Heart left ventricle (tissue), 16 donors: ENCODE results near the gene CCDC187. TPM values are rescaled to one million over a fixed set of nuclear protein-coding genes. Genes with fewer than 3 reads are reported as not detected.

Experiments used
- ATAC-seq, 4 donors: fragments of 200-7000 bp; cut with Tn5 transposase; one replicate each; pipeline ENCODE4 v1.9.1; 2020 to 2022; ENCODE audit warnings: moderate library complexity in 4 of 4, mild to moderate bottlenecking in 3 of 4, moderate number of reproducible peaks in 1 of 4
- DNase-seq, 5 donors: peaks; one replicate each; pipeline ENCODE4 v3.0.0-alpha.2; 2020
- H3K27ac ChIP-seq, 12 donors: fragments of 200-600 bp; sonication (generic) in 4 of 12; one replicate each; pipeline versions ENCODE4 v1.5.0 to v1.8.0; 2016 to 2022; ENCODE audit warnings: mild to moderate bottlenecking in 2 of 12
- H3K27me3 ChIP-seq, 9 donors: fragments of 200-600 bp; sonication (generic) in 2 of 9; one replicate each; pipeline versions ENCODE4 v1.5.1 to v1.8.0; 2016 to 2022; ENCODE audit warnings: mild to moderate bottlenecking in 3 of 9
- H3K36me3 ChIP-seq, 9 donors: fragments of 200-600 bp; sonication (generic) in 2 of 9; one replicate each; pipeline versions ENCODE4 v1.5.0 to v1.8.0; 2018 to 2022; ENCODE audit warnings: mild to moderate bottlenecking in 2 of 9
- H3K4me1 ChIP-seq, 12 donors: fragments of 200-600 bp; sonication (generic) in 4 of 12; one replicate each; pipeline versions ENCODE4 v1.5.0 to v1.8.0; 2016 to 2022; ENCODE audit warnings: mild to moderate bottlenecking in 3 of 12
- H3K4me3 ChIP-seq, 12 donors: fragments of 200-600 bp; sonication (generic) in 4 of 12; one replicate each; pipeline versions ENCODE4 v1.5.0 to v1.8.0; 2017 to 2022; ENCODE audit warnings: mild to moderate bottlenecking in 9 of 12, moderate library complexity in 4 of 12
- H3K9me3 ChIP-seq, 12 donors: fragments of 200-600 bp; sonication (generic) in 4 of 12; one replicate each; pipeline versions ENCODE4 v1.5.0 to v1.8.0; 2016 to 2022; ENCODE audit warnings: mild to moderate bottlenecking in 1 of 12
- POLR2A ChIP-seq, 2 donors: fragments of 450-650 bp; IDR thresholded peaks; one replicate each; pipeline ENCODE4 v1.6.1; 2017; ENCODE audit warnings: antibody characterized with exemption in 2 of 2, mild to moderate bottlenecking in 2 of 2, moderate library complexity in 2 of 2
- WGBS, 4 donors: extraction: QIAGEN DNeasy Blood & Tissue Kit in 2 of 4; methylation state at CpG; one replicate each; pipeline versions ENCODE4 v1.1.5 to v1.1.7; 2013 to 2018; 5-methylcytosine and 5-hydroxymethylcytosine counted together
- intact Hi-C, 10 donors: fragments of 100-400 bp; cut with DNase I; formaldehyde crosslinking; loops; one replicate each; pipeline versions ENCODE4 v1.11.1 to v1.14.2; 2022
- polyA plus RNA-seq, 2 donors: library from polyadenylated mRNA; stranded (reverse); fragments of 200-250 nt; gene quantifications; one replicate each; pipeline ENCODE4 v1.2.3, GENCODE V29; 2013
- total RNA-seq, 9 donors: library from RNA; depleted of rRNA in 2 of 9; stranded (reverse); fragments of >200 nt in 2 of 9; fragmentation: NEBNext Ultra II Directional in 3 of 9; extraction: Animal tissue kit (Norgen Biotek cat#: 25700) in 3 of 9; gene quantifications; one replicate each; pipeline versions ENCODE4 v1.1.0 to v1.2.4, GENCODE V29; 2016 to 2023
- TF ChIP-seq, protein P1 (sequence below), 12 donors: fragments of 200-600 bp; sonication (generic) in 4 of 12; IDR thresholded peaks; one replicate each; pipeline versions ENCODE4 v1.5.0 to v1.8.0; 2018 to 2022; ENCODE audit warnings: antibody characterized with exemption in 12 of 12, mild to moderate bottlenecking in 5 of 12
- donor health status: ischemic (EF 13 %, LVEDD 7.1; RV severe dilation, severe dysfunction).
- donor health status: healthy with polysubstance abuse.
- donor health status: DM: no; HTN: yes; CAD: no.
- donor health status: DM: no; HTN: no; CAD: no.
- donor health status: ischemic (EF 25% LVEDD 6.9; RV normal size, moderate dysfunction).
- donor health status: ischemic (EF 25% LVEDD 5.7; RV mildly dilated, moderate dysfunction).
- donor health status: healthy.
- donor health status: DM: yes; HTN: yes; CAD: no.
- donor health status: ischemic (EF 35%, LVEDD 5.7; RV mildly dilated, moderate dysfunction).
- donor health status: nonischemic (EF 11% LVEDD 7.7; RV severe dilation, severe dysfunction).
- donor health status: DM: yes; HTN: yes; CAD: no.
- donor health status: PGD.
- donor health status: ischemic (EF 29% LVEDD 5.4; RV normal size, mild dysfunction).
- donor health status: nonischemic (EF 23%, LVEDD 6.1; RV moderate dilation, normal function).

The CCDC187 gene
- total and polyA plus RNA-seq, 11 donors = 0.04 TPM; not detected in 10

DNA sequence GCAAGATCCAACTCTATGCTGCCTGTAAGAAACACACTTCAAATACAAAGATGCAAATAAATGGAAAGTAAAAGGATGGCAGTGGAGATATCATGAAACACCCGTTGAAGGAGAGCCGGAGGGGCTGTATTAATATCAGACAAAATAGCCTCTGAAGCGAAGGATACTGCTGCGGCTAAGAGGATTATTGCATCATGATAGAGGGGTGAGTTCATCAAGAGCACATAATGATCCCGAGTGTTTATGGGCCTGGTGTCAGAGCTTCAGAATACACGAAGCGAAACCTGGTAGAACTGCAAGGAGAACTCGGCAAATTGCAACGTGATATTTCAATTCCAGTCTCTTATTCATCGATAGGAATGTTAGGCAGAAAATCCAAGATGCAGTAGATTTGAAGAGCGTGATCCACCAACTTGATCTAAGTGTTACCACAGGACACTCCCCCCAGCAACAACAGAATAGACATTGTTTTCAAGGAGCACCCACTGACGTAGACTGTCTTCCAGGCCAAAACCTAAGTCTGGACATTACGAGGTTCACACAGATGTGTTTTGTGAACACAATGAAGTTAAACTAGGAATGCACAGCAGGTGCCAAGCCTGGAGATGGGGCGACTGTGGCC is 30.5 kb downstream of the CCDC187 start:
- DNase-seq (no peak), ATAC-seq (no peak)
- WGBS, 4 donors = 81 to 85% (median 82%) methylated on average over 14 of the region's 14 CpGs
- no peaks in the 10 kb centered on the region for H3K9me3 ChIP-seq
- no peaks in the 10 kb centered on the region for H3K36me3 ChIP-seq
- intact Hi-C loops = no loop called here
- H3K27ac ChIP-seq = no peak overlapping the region
- H3K27me3 ChIP-seq = peaks cover 0 to 44% (median 9%) of the 10 kb centered on the region in 9 donors
- H3K4me3 ChIP-seq = no peak overlapping the region
- TF ChIP-seq, protein P1, sequence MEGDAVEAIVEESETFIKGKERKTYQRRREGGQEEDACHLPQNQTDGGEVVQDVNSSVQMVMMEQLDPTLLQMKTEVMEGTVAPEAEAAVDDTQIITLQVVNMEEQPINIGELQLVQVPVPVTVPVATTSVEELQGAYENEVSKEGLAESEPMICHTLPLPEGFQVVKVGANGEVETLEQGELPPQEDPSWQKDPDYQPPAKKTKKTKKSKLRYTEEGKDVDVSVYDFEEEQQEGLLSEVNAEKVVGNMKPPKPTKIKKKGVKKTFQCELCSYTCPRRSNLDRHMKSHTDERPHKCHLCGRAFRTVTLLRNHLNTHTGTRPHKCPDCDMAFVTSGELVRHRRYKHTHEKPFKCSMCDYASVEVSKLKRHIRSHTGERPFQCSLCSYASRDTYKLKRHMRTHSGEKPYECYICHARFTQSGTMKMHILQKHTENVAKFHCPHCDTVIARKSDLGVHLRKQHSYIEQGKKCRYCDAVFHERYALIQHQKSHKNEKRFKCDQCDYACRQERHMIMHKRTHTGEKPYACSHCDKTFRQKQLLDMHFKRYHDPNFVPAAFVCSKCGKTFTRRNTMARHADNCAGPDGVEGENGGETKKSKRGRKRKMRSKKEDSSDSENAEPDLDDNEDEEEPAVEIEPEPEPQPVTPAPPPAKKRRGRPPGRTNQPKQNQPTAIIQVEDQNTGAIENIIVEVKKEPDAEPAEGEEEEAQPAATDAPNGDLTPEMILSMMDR (IDR thresholded peaks at IDR 0.05) = no peak
- no peak for TF ChIP-seq POLR2A (IDR thresholded peaks at IDR 0.05)
- H3K4me1 ChIP-seq = no peaks in the 10 kb centered on the region

DNA sequence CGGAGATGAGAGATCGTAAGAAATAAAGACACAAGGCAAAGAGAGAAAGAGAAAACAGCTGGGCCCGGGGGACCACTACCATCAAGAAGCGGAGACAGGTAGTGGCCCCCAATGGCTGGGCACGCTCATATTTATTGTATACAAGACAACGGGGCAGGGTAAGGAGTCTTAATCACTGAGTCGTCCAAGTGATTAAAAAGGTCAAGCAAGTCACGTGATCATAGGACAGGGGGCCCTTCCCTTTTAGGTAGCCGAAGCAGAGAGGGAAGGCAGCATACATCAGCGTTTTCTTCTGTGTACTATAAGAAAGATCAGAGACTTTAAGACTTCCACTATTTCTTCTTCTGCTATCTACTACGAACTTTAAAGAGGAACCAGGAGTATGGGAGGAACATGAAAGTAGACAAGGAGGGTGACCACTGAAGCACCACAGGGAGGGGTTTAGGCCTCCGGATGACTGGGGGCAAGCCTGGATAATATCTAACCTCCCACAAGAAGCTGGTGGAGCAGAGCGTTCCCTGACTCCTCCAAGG is 33.7 kb downstream of the CCDC187 start:
- Histone ChIP-seq H3K9me3 (no peaks in the 10 kb centered on the region), H3K36me3 (no peaks in the 10 kb centered on the region), H3K27me3 (peaks cover 0 to 22% (median under 1%) of the 10 kb centered on the region in 9 donors), H3K4me3 (no peak overlapping the region), H3K27ac (no peak overlapping the region), H3K4me1 (peaks cover 0 to 10% (median 6%) of the 10 kb centered on the region in 12 donors)
- no peak for ATAC-seq
- TF ChIP-seq POLR2A (IDR thresholded peaks at IDR 0.05) = no peak
- TF ChIP-seq, protein P1 (IDR thresholded peaks at IDR 0.05) = no peak
- intact Hi-C loops = no loop called here
- no peak for DNase-seq
- 78 to 83% (median 81%) methylated on average over 13 of the region's 13 CpGs for WGBS, 4 donors

DNA sequence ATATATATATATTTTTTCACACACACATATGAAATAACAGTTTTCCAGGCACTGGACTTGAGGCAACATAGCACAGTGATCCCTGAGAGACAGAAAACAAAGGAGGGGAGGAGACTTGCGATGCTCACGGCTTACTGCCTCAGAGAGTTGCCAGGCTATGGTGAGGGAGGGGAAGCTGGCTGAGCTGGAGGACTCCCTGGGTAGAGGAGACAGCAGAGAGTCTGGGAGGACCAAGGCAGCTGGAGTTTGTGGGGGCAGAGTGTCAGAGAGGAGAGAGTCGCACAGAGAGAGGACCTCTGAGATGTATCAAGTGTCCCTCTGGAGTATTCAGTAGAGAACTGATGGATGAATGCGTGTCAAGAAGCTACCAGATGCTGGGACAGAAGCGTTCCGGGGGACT is 35.2 kb downstream of the CCDC187 start:
- H3K4me3 ChIP-seq = no peak overlapping the region
- intact Hi-C loops = loop anchor here in 2 of 10 donors (5.0 kb wide), 2 partner anchors 96 to 101 kb away; no protein-coding TSS in a partner anchor
- ATAC-seq = peak in 1 of 4 donors; percentile 3
- H3K9me3 ChIP-seq = no peaks in the 10 kb centered on the region
- no peak overlapping the region for H3K27ac ChIP-seq
- H3K36me3 ChIP-seq = no peaks in the 10 kb centered on the region
- DNase-seq = no peak
- 56 to 65% (median 63%) methylated on average over 6 of the region's 6 CpGs for WGBS, 4 donors
- TF ChIP-seq, protein P1 (IDR thresholded peaks at IDR 0.05) = no peak
- TF ChIP-seq POLR2A (IDR thresholded peaks at IDR 0.05) = no peak
- peaks cover 0 to 12% (median 0%) of the 10 kb centered on the region in 9 donors for H3K27me3 ChIP-seq
- peaks cover 0 to 10% (median 6%) of the 10 kb centered on the region in 12 donors for H3K4me1 ChIP-seq

DNA sequence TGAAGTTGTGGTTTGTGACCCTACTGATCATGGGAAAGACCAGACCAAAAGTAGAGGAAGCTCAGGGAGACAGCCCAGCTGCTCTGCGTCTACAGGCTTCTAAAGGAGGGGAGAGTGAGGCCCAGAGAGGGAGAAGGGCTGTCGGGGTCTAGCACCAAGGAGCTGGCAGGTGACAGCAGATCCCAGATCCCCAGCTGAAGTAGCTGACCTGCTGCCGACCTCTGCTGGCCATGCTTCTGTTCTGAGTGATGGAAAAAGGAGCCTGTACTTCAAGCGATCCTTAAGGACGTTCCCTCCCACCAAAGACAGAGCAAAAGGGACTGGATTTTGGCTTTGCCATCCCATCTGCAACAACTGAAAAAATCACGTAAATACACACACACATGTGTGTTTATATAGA is 35.6 kb downstream of the CCDC187 start:
- no peaks in the 10 kb centered on the region for H3K9me3 ChIP-seq
- TF ChIP-seq POLR2A (IDR thresholded peaks at IDR 0.05) = no peak
- TF ChIP-seq, protein P1 (IDR thresholded peaks at IDR 0.05) = peak in 2 of 12 donors; percentile 18 to 27
- no peak overlapping the region for H3K27ac ChIP-seq
- ATAC-seq (peak in 1 of 4 donors; percentile 13), DNase-seq (no peak)
- H3K4me3 ChIP-seq = no peak overlapping the region
- peaks cover 0 to 12% (median 0%) of the 10 kb centered on the region in 9 donors for H3K27me3 ChIP-seq
- intact Hi-C loops = loop anchor here in 2 of 10 donors (5.0 kb wide), 2 partner anchors 96 to 101 kb away; no protein-coding TSS in a partner anchor
- H3K36me3 ChIP-seq = no peaks in the 10 kb centered on the region
- peaks cover 0 to 10% (median 6%) of the 10 kb centered on the region in 12 donors for H3K4me1 ChIP-seq
- WGBS, 4 donors = 31 to 38% (median 34%) methylated on average over 6 of the region's 6 CpGs
